Measurements from ENCODE around the gene CTSL. TPM values are rescaled to one million over a fixed set of nuclear protein-coding genes. Genes with fewer than 3 reads are reported as not detected.

The CTSL gene
- total and polyA plus RNA-seq, 7 donors: 45.8 to 995 (median 75.3) TPM

- intact Hi-C loops (cut with DNase I): loop anchor here in 1 of 2 donors (5.0 kb wide), 1 partner anchor 47 kb away; no protein-coding TSS in a partner anchor
- no peaks in the 10 kb centered on the region for H3K9me3 ChIP-seq
- H3K4me3 ChIP-seq: peak overlapping the region; percentile 25
- WGBS, 3 donors: 93 to 96% (median 96%) methylated on average over 2 of the region's 2 CpGs
- no peak for TF ChIP-seq CTCF (IDR thresholded peaks at IDR 0.05)
- no peak for ATAC-seq
- H3K36me3 ChIP-seq (ENCODE audit: insufficient read depth in 1 of 2, low read depth in 1 of 2): peaks cover 13 to 57% of the 10 kb centered on the region in 2 donors
- H3K4me1 ChIP-seq: peaks cover 20% of the 10 kb centered on the region
- no peaks in the 10 kb centered on the region for H3K27me3 ChIP-seq (ENCODE audit: insufficient read depth in 3 of 3, low read length in 2 of 3)
- no peak overlapping the region for H3K27ac ChIP-seq
- DNase-seq: no peak
Observed at GRCh38 chr9:87729246-87729645, 3.3 kb downstream of the CTSL start.

- intact Hi-C loops (cut with DNase I): no loop called here
- Histone ChIP-seq H3K9me3 (no peaks in the 10 kb centered on the region), H3K36me3 (ENCODE audit: insufficient read depth in 1 of 2, low read depth in 1 of 2) (peaks cover 13 to 57% of the 10 kb centered on the region in 2 donors), H3K4me1 (peaks cover 20% of the 10 kb centered on the region), H3K27me3 (ENCODE audit: insufficient read depth in 3 of 3, low read length in 2 of 3) (no peaks in the 10 kb centered on the region), H3K4me3 (no peak overlapping the region), H3K27ac (no peak overlapping the region)
- DNase-seq (no peak), ATAC-seq (no peak)
- WGBS, 3 donors: 92 to 93% (median 93%) methylated on average over 2 of the region's 2 CpGs
- no peak for TF ChIP-seq CTCF (IDR thresholded peaks at IDR 0.05)
Observed at GRCh38 chr9:87731321-87731720, 5.4 kb downstream of the CTSL start.

GRCh38 chr9:87732344-87732743, 6.4 kb downstream of the CTSL start:
- intact Hi-C loops (cut with DNase I): no loop called here
- 73 to 81% (median 76%) methylated on average over 1 of the region's 1 CpG for WGBS, 3 donors
- no peaks in the 10 kb centered on the region for H3K9me3 ChIP-seq
- no peak for ATAC-seq
- H3K27ac ChIP-seq: no peak overlapping the region
- H3K4me1 ChIP-seq: peaks cover 16% of the 10 kb centered on the region
- no peaks in the 10 kb centered on the region for H3K27me3 ChIP-seq (ENCODE audit: insufficient read depth in 3 of 3, low read length in 2 of 3)
- no peak for DNase-seq
- no peak for TF ChIP-seq CTCF (IDR thresholded peaks at IDR 0.05)
- H3K36me3 ChIP-seq (ENCODE audit: insufficient read depth in 1 of 2, low read depth in 1 of 2): peaks cover 13 to 55% of the 10 kb centered on the region in 2 donors
- H3K4me3 ChIP-seq: no peak overlapping the region

- H3K4me3 ChIP-seq: no peak overlapping the region
- H3K27ac ChIP-seq: no peak overlapping the region
- H3K4me1 ChIP-seq: peaks cover 11% of the 10 kb centered on the region
- DNase-seq: no peak
- intact Hi-C loops (cut with DNase I): no loop called here
- WGBS, 3 donors: 28 to 36% (median 30%) methylated on average over 3 of the region's 3 CpGs
- peaks cover 10 to 51% of the 10 kb centered on the region in 2 donors for H3K36me3 ChIP-seq (ENCODE audit: insufficient read depth in 1 of 2, low read depth in 1 of 2)
- ATAC-seq: no peak
- TF ChIP-seq CTCF (IDR thresholded peaks at IDR 0.05): no peak
- no peaks in the 10 kb centered on the region for H3K9me3 ChIP-seq
- no peaks in the 10 kb centered on the region for H3K27me3 ChIP-seq (ENCODE audit: insufficient read depth in 3 of 3, low read length in 2 of 3)
Observed at GRCh38 chr9:87732756-87733155, 6.8 kb downstream of the CTSL start.
